ENCODE data around the gene TNS1. TPM values are rescaled to one million over a fixed set of nuclear protein-coding genes. Genes with fewer than 3 reads are reported as not detected.

Gene TNS1
- total RNA-seq, 1 donor = 48.9 TPM

DNA sequence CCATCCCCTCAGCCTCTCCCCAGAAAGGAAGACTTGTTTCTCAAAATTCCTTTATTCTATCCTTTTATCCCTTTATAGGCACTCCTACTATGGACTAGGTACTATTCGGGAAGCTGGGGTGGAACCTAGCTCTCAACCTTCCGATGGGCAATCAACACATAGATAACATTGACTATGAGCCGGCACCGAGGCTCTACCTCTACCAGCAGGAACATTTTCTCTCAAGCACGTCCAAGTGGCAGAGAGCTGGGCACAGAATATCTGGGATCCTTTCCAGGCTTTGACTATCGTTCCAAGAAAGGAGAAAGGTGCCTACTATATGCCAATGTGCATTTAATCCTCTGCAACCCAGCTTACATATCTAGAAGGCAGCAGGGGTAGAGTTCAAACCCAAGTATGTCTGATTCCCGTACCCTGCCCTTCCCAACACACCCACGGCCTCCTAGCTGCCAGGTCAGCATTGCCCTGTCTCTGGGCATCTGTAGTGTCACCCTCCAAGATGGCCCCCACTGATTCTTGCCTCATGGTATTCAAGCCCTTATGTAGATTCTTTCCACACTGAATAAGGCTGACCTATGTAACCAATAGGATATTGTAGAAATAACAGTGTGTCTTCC, 28.3 kb downstream of the TNS1 start:
- H3K27me3 ChIP-seq (ENCODE audit: insufficient read depth, low read length) = no peaks in the 10 kb centered on the region
- peaks cover 5% of the 10 kb centered on the region for H4K20me1 ChIP-seq (ENCODE audit: insufficient read depth, low read length)
- no peak overlapping the region for H3K4me2 ChIP-seq (ENCODE audit: insufficient read depth, low read length)
- TF ChIP-seq, protein P1, sequence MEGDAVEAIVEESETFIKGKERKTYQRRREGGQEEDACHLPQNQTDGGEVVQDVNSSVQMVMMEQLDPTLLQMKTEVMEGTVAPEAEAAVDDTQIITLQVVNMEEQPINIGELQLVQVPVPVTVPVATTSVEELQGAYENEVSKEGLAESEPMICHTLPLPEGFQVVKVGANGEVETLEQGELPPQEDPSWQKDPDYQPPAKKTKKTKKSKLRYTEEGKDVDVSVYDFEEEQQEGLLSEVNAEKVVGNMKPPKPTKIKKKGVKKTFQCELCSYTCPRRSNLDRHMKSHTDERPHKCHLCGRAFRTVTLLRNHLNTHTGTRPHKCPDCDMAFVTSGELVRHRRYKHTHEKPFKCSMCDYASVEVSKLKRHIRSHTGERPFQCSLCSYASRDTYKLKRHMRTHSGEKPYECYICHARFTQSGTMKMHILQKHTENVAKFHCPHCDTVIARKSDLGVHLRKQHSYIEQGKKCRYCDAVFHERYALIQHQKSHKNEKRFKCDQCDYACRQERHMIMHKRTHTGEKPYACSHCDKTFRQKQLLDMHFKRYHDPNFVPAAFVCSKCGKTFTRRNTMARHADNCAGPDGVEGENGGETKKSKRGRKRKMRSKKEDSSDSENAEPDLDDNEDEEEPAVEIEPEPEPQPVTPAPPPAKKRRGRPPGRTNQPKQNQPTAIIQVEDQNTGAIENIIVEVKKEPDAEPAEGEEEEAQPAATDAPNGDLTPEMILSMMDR (IDR thresholded peaks at IDR 0.05; ENCODE audit: extremely low read depth, low read depth, low read length) = no peak
- H3K4me3 ChIP-seq (ENCODE audit: insufficient read depth, low read length) = no peak overlapping the region
- H2AFZ ChIP-seq (ENCODE audit: low read length) = no peak overlapping the region
- DNase-seq (ENCODE audit: insufficient read length, low spot score, missing footprints) = no peak
- no peaks in the 10 kb centered on the region for H3K79me2 ChIP-seq (ENCODE audit: insufficient read depth, low read length)
- H3K36me3 ChIP-seq (ENCODE audit: insufficient read depth, low read length) = no peaks in the 10 kb centered on the region
- H3K27ac ChIP-seq (ENCODE audit: low read depth, low read length) = no peak overlapping the region
- no peaks in the 10 kb centered on the region for H3K9me3 ChIP-seq (ENCODE audit: low read depth, low read length)
- peaks cover 8% of the 10 kb centered on the region for H3K4me1 ChIP-seq (ENCODE audit: insufficient read depth, low read length)

GRCh38 chr2:217973008-217973787, 29.6 kb downstream of the TNS1 start:
- Histone ChIP-seq H4K20me1 (ENCODE audit: insufficient read depth, low read length) (peaks cover 5% of the 10 kb centered on the region), H3K27ac (ENCODE audit: low read depth, low read length) (no peak overlapping the region), H3K27me3 (ENCODE audit: insufficient read depth, low read length) (no peaks in the 10 kb centered on the region), H3K79me2 (ENCODE audit: insufficient read depth, low read length) (no peaks in the 10 kb centered on the region), H2AFZ (ENCODE audit: low read length) (no peak overlapping the region), H3K4me3 (ENCODE audit: insufficient read depth, low read length) (no peak overlapping the region), H3K36me3 (ENCODE audit: insufficient read depth, low read length) (no peaks in the 10 kb centered on the region), H3K4me1 (ENCODE audit: insufficient read depth, low read length) (peaks cover 4% of the 10 kb centered on the region), H3K9me3 (ENCODE audit: low read depth, low read length) (no peaks in the 10 kb centered on the region), H3K4me2 (ENCODE audit: insufficient read depth, low read length) (no peak overlapping the region)
- no peak for DNase-seq (ENCODE audit: insufficient read length, low spot score, missing footprints)
- TF ChIP-seq, protein P1 (IDR thresholded peaks at IDR 0.05; ENCODE audit: extremely low read depth, low read depth, low read length) = no peak

- Histone ChIP-seq H3K9me3 (ENCODE audit: low read depth, low read length) (no peaks in the 10 kb centered on the region), H3K4me1 (ENCODE audit: insufficient read depth, low read length) (peaks cover 4% of the 10 kb centered on the region), H3K79me2 (ENCODE audit: insufficient read depth, low read length) (peaks cover 3% of the 10 kb centered on the region), H3K4me2 (ENCODE audit: insufficient read depth, low read length) (no peak overlapping the region), H3K36me3 (ENCODE audit: insufficient read depth, low read length) (no peaks in the 10 kb centered on the region), H3K27me3 (ENCODE audit: insufficient read depth, low read length) (no peaks in the 10 kb centered on the region), H4K20me1 (ENCODE audit: insufficient read depth, low read length) (peaks cover 5% of the 10 kb centered on the region), H3K27ac (ENCODE audit: low read depth, low read length) (no peak overlapping the region), H3K4me3 (ENCODE audit: insufficient read depth, low read length) (no peak overlapping the region), H2AFZ (ENCODE audit: low read length) (no peak overlapping the region)
- TF ChIP-seq, protein P1 (IDR thresholded peaks at IDR 0.05; ENCODE audit: extremely low read depth, low read depth, low read length) = no peak
- DNase-seq (ENCODE audit: insufficient read length, low spot score, missing footprints) = no peak
Measured at GRCh38 chr2:217972490-217972889, 30.3 kb downstream of the TNS1 start.

GRCh38 chr2:217972037-217972436, 30.8 kb downstream of the TNS1 start:
- peaks cover 4% of the 10 kb centered on the region for H3K4me1 ChIP-seq (ENCODE audit: insufficient read depth, low read length)
- TF ChIP-seq, protein P1 (IDR thresholded peaks at IDR 0.05; ENCODE audit: extremely low read depth, low read depth, low read length) = no peak
- H3K27me3 ChIP-seq (ENCODE audit: insufficient read depth, low read length) = no peaks in the 10 kb centered on the region
- no peaks in the 10 kb centered on the region for H3K36me3 ChIP-seq (ENCODE audit: insufficient read depth, low read length)
- peaks cover 5% of the 10 kb centered on the region for H4K20me1 ChIP-seq (ENCODE audit: insufficient read depth, low read length)
- H3K4me3 ChIP-seq (ENCODE audit: insufficient read depth, low read length) = no peak overlapping the region
- DNase-seq (ENCODE audit: insufficient read length, low spot score, missing footprints) = no peak
- H3K27ac ChIP-seq (ENCODE audit: low read depth, low read length) = no peak overlapping the region
- no peak overlapping the region for H3K4me2 ChIP-seq (ENCODE audit: insufficient read depth, low read length)
- H3K9me3 ChIP-seq (ENCODE audit: low read depth, low read length) = no peaks in the 10 kb centered on the region
- no peak overlapping the region for H2AFZ ChIP-seq (ENCODE audit: low read length)
- peaks cover 3% of the 10 kb centered on the region for H3K79me2 ChIP-seq (ENCODE audit: insufficient read depth, low read length)
